NCI-H128 (cell line): ENCODE results near the gene KCNH3.

Experiments
- DNase-seq: peaks from one replicate; lab custom pipeline; 2025; ENCODE audit not compliant: unreplicated experiment; lab: John Stamatoyannopoulos, UW

Gene KCNH3

DNA sequence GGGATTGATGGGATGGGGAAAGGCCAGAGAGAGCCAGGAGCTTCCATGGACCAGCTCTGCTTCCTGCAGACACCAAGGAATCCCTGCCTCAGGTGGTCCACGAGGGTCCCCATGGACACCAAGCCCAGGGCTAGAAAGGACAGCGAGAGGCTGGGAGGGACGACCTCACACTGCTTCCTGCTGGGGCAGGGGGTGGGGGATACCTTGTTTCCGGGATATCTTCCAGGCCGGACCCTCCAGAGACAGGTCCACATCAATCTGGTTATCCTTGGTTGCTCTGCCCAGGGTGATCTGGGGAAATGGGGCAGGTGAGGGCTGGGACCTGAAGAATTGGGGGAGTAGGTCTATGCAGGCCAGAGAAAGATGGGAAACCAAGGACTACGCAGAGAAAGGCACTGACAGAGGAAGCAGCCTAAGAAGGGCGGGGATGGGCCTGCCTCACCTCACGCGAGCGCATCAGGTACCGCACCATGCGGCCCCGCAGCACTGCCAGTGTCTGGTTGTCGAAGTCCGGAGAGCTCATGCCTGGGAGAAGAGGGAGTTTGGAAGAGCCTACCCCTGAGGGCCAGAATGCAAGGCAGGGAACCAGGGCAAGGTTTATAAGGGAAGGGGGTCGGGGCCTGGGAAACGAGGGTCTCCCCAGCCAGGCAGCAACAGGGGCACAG, 20.3 kb downstream of the KCNH3 start:
- no peak for DNase-seq

- no peak for DNase-seq
Measured at GRCh38 chr12:49560695-49561094, 21.9 kb downstream of the KCNH3 start.

DNA sequence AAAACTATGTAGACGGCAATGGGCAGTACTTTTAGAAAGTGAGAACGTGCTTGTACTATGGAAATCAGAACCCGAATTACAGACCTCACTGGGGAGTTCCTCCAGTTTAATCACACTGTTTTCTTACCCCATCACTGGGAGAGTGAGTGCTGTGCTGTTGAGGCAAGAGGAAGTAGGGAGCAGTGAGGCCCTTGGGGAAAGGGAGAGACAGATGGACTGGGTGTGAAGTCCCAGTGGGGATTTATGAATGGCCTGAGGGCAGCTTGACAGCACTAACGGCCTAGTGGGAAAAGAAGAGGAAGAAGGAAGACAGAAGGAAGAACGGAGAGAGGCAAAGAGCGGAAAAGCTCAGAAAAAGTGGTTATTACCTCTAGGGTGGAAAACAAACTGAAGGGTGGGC, 23.4 kb downstream of the KCNH3 start:
- no peak for DNase-seq

DNA sequence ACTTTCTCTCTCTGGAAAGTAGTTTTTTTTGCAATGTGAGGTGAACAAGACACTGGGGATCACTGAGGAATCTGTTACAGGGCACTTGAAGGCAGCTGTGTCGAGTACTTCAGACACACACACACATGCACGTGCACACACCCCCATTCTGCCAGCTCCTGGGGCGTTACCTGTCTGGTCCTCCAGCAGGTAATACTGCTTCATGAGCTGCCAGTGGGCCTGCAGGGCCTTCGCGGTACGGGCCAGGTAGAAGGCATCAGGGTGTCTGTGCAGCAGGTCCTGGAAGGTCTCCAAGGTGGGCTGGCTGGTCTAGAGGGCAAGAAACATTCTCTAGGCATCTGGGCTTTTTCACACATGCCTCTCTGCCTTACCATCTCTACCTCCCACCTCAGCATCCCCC, 24.0 kb downstream of the KCNH3 start:
- no peak for DNase-seq

GRCh38 chr12:49563951-49564685, 25.3 kb downstream of the KCNH3 start:
- no peak for DNase-seq

DNA sequence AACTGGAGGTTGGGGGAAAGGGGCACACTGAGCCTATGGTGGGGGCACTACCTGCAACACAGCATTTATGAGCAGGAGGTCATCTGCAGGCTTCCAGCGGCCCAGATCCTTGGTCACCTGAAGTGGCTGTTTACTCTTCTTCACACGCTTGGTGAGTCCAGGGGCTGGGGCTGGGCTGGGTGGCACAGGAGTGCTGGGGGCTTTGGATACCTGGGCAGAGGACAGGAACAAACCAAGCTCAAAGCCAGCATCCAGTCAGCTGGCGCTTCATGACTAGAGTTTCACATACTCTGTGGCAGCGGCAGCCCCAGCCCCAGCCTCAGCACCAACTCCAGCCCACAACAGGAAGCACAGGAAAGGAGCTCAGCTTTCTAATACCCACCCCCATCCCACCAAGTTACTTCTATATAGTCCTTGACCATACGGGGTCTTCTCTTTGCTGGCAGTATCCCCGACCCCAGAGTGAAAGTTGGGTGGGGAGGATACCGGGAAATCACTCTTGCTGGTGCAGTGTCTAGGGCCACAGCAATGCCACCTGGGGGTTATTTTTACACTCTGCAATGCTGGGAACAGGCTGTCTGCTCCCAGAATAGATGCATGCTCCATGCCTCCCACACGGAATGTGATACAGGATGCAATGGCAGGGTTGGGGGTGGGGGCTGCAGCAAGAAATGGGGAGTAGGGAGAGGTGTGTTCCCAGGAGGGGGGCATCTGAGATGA, 26.0 kb downstream of the KCNH3 start:
- no peak for DNase-seq

DNA sequence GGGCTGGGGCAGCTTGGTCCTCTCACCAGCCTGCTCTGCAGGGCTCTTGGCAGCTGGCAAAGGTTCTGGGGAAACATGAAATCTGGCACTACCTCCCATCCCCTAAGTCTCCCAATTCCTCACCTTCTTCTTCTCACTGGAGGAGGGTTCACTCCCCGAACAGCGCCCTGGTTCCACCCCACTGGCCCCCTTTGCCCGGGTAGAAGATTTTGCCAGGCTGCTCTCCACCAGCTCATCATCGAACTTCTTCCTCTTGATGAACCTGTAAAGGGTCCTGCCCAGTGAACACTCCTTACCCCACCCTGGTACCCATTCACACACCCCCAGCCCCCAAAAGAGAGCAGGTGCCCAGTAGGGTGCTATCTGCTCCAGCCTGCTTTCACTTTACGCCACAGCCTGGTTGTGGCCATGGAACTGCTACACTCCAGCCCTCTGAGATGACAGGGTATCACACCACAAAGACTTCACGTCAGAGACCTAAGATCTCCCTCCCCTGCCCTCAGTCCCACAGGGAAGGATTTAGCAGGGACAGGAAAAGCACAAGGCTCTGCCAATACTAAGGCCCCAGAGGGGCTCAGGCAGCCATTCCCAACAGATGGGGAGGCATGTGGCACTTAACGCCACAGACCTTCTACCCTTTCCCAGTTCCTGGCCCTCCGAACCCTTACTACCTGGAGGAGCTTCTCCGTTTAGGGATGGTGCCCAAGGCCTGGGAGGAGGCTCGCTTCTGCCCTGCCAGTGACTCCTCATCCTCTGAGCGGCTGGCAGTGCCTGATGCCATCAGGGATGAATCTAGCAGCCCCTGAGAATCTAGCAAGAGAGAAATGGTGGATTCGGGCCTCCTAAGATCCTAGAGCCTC, 26.8 kb downstream of the KCNH3 start:
- no peak for DNase-seq

GRCh38 chr12:49566361-49566760, 27.5 kb downstream of the KCNH3 start:
- no peak for DNase-seq

- no peak for DNase-seq
Measured at GRCh38 chr12:49567302-49567610, 28.4 kb downstream of the KCNH3 start.

DNA sequence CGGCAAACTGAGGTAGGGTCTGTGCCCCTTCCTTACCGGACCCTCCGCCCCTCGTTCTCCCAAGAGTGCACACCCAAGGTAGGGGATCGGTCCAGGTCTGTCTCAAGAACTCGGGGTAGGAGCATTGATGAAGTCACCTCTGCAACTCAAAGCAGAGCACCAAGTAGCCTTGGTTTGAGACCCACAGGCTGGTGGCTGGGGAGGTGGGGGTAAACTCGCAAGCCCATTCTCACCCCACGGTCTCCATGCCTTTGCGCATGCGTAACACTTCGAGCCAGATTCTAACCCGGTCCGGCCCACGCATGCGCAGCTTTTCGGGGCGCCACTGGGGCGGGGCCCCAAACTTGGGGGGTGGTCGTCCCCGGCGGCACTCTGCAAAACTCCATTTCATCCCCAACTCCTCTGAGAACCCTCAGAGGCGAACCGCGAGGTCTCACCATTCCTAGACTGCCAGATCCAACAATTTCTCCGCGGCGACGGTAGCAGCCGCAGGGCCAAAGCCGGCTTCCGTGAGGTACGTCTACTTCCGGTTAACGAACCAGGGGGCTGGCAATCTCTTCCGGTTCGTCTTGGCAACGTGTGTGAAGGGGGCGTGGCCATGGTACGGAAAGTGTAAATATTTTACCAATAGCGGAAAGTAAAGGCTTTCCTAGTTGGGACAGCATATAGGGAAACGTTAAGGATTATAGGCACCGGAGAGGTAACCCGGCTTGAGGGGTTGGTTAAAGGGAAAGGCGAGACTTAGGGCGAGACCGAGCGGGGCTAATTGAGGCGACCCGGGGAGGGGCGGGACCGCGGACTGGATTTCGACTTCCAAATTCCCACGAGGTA, 29.0 kb downstream of the KCNH3 start, which contains the start of gene MCRS1:
Gene MCRS1, minus strand, starts transcription at position 532 of the 831 bp plus-strand sequence. CDS start 1,411 bp downstream, outside the sequence.
- DNase-seq, result peak; percentile 89

GRCh38 chr12:49568442-49569162, 29.8 kb downstream of the KCNH3 start:
- DNase-seq, result peak; percentile 68

GRCh38 chr12:49577589-49578315, 38.9 kb downstream of the KCNH3 start:
- DNase-seq, result no peak

DNA sequence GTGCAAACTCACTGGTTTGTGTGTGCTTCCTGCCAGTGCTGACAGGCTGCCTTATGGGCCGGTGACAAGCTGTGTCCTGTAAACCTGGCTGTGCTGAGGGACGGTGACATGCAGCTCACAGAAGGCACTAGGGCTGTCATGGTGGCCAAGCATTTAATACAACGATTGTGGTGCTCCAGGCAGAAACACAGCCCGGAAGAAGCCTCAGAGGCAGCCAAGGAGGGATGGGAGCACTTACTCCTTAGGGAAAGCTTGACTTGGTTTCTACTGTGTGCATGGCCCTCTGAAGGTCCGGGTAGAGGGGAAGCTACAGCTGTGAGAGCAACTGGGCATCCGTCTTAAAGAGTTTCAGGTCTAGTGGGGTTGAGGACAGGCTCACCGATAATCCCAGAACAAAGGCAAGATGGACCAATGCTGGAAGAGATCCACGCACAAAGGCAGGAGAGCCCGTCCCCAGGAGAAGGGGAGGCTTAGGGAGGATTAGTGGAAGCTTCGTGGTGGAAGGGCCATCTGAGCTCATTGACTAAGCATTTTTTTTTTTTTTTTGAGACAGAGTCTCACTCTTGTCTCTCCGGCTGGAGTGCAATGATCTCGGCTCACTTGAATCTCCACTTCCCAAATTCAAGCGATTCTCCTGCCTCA, 39.8 kb downstream of the KCNH3 start:
- DNase-seq, result no peak

- peak; percentile 86 for DNase-seq
Measured at GRCh38 chr12:49580572-49581535, 42.0 kb downstream of the KCNH3 start.

DNA sequence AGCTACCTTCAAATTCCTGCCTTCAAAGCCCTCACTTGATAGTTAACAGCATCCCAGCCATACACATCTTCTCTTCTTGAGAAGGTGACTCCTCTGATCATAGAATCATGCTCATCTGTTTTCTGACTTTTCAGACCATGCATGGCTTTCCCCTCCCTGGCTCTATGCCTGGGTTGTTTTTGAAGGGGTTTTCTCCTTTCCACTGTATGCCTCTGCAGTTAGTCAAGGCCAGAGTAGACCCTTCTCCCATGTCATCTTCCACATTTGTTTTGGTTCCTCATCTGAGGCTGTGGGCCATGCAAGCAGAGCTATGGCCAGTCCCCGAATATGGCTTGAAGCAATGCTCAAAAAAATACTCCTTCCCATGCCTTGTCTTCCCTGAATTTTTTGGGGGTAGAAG, 43.4 kb downstream of the KCNH3 start:
- no peak for DNase-seq

- DNase-seq, result no peak
Measured at GRCh38 chr12:49582850-49583249, 44.0 kb downstream of the KCNH3 start.

DNA sequence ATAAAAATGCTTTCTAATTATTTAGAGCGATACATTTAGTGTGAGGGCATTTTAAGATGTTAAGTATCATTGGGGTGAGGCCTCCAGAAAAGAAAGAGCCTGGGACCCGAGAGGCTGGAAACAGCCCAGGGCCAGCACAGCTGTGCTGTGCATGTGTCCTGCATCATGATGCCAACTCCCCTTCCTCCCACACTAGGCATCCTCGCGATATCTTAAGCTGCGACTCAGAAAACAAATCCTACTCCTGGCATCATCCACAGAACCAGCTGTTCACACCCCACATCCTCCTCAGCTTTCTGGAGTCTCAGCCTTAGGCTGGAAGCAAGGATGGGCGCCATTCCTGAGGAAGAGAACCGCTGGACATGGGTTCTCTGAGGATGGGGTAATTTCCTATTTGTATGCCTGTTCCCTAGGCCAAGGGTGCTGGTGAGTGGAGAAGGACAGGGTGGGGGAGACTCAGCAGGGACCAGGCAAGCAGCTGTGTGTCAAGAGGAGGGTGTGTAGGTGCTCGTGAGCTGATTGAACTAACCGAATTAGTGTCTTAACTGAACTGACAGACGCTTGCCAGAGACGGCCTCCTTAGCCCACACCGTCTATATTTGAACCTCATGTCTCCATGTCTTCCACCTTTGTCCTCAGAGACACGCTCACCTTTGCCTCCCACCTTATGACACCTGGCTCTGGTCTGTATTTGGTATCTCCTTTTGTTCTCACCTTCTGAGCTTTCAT, 44.7 kb downstream of the KCNH3 start:
- DNase-seq, result no peak
